Thoracic aorta (tissue), 2 donors: ENCODE measurements around the gene GABBR2. TPM values are rescaled to one million over a fixed set of nuclear protein-coding genes. Genes with fewer than 3 reads are reported as not detected.

ENCODE experiments used
- ATAC-seq: fragments of 150-250 bp; one replicate; pipeline ENCODE4 v1.8.0; 2017; ENCODE audit warnings: low read depth; ENCODE audit not compliant: insufficient number of reproducible peaks, low FRiP score
- DNase-seq: peaks from one replicate; pipeline ENCODE4 v3.0.0-alpha.2; 2020; ENCODE audit warnings: low spot score
- H3K27ac ChIP-seq, 2 donors: fragments of 200-600 bp; sonication (generic); 1 replicate in 1 of 2; 2 replicates in 1 of 2; pipeline ENCODE4 v1.5.1; 2016; ENCODE audit warnings: mild to moderate bottlenecking in 2 of 2, moderate library complexity in 2 of 2
- H3K27me3 ChIP-seq: fragments of 200-600 bp; sonication (generic); replicated peaks from 2 replicates; pipeline ENCODE4 v1.6.0; 2016; ENCODE audit warnings: mild to moderate bottlenecking; ENCODE audit not compliant: insufficient read depth
- H3K36me3 ChIP-seq: fragments of 200-600 bp; sonication (generic); one replicate; pipeline ENCODE4 v1.5.1; 2016
- H3K4me1 ChIP-seq, 2 donors: fragments of 200-600 bp; sonication (generic); 1 replicate in 1 of 2; 2 replicates in 1 of 2; pipeline versions ENCODE4 v1.5.1 to v1.6.0; 2016; ENCODE audit warnings: low read depth in 2 of 2, mild to moderate bottlenecking in 1 of 2; ENCODE audit not compliant: control insufficient read depth in 1 of 2
- H3K4me3 ChIP-seq: fragments of 200-600 bp; sonication (generic); 2 replicates; pipeline ENCODE4 v1.5.1; 2016; ENCODE audit warnings: mild to moderate bottlenecking
- H3K9me3 ChIP-seq: fragments of 200-600 bp; sonication (generic); 2 replicates; pipeline ENCODE4 v1.5.1; 2016
- total RNA-seq, 2 donors: library from RNA; depleted of rRNA; stranded (reverse); fragments of >200 nt; gene quantifications; one replicate each; pipeline versions ENCODE4 v1.1.0 to v1.2.3, GENCODE V29; 2016
- TF ChIP-seq, protein P1 (sequence below): fragments of 200-600 bp; sonication (generic); IDR thresholded peaks from one replicate; pipeline ENCODE4 v1.5.1; 2019; ENCODE audit warnings: antibody characterized with exemption

GABBR2 gene
- total RNA-seq, 2 donors from 2014 or later: not detected

- no peak overlapping the region for H3K4me3 ChIP-seq
- H3K9me3 ChIP-seq: no peaks in the 10 kb centered on the region
- H3K27ac ChIP-seq: no peak overlapping the region
- DNase-seq (no peak), ATAC-seq (no peak)
- no peaks in the 10 kb centered on the region for H3K36me3 ChIP-seq
- TF ChIP-seq, protein P1, sequence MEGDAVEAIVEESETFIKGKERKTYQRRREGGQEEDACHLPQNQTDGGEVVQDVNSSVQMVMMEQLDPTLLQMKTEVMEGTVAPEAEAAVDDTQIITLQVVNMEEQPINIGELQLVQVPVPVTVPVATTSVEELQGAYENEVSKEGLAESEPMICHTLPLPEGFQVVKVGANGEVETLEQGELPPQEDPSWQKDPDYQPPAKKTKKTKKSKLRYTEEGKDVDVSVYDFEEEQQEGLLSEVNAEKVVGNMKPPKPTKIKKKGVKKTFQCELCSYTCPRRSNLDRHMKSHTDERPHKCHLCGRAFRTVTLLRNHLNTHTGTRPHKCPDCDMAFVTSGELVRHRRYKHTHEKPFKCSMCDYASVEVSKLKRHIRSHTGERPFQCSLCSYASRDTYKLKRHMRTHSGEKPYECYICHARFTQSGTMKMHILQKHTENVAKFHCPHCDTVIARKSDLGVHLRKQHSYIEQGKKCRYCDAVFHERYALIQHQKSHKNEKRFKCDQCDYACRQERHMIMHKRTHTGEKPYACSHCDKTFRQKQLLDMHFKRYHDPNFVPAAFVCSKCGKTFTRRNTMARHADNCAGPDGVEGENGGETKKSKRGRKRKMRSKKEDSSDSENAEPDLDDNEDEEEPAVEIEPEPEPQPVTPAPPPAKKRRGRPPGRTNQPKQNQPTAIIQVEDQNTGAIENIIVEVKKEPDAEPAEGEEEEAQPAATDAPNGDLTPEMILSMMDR: no peak
- H3K4me1 ChIP-seq: no peaks in the 10 kb centered on the region
- no peaks in the 10 kb centered on the region for H3K27me3 ChIP-seq
Observed at GRCh38 chr9:98521141-98521540, 187.6 kb downstream of the GABBR2 start.

DNA sequence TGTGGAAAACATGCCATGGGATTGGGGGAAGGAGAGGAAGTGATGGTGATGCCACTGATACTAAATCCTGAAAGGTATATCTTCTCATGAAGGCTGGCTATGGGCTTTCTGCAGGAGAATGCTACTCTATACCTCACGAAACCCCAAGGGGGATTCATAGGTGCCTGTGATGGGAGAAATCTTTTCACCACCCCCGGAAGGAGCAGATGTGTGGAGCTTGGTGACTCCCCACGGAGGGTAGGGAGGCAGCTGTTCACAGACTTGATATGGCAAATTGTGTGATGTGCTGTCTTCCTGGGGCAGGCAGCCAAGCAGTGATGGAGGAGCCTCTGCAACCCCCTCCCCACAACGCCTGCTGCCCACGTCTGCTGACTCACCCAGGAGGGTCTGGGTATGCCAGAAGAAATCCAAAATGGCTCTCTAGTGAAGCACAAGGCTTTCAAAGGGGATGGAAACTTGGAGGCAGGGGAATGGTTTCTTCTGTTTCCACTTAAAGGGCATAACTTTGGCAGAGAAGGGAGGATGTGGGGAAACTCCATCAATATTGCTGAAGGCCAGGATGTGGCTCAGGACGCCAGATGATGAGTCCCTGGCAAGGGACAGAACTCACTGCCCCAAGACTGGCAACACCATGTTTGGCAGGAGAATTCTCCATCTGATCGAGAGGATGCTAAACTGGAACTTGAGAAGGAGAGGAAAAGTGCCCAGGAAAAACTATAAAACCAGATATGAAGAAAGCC is 188.3 kb downstream of the GABBR2 start:
- no peaks in the 10 kb centered on the region for H3K27me3 ChIP-seq
- no peaks in the 10 kb centered on the region for H3K4me1 ChIP-seq
- H3K9me3 ChIP-seq: no peaks in the 10 kb centered on the region
- no peak for ATAC-seq
- no peaks in the 10 kb centered on the region for H3K36me3 ChIP-seq
- TF ChIP-seq, protein P1: no peak
- no peak overlapping the region for H3K27ac ChIP-seq
- no peak for DNase-seq
- no peak overlapping the region for H3K4me3 ChIP-seq

GRCh38 chr9:98519641-98520040 is 189.1 kb downstream of the GABBR2 start:
- H3K27ac ChIP-seq: no peak overlapping the region
- ATAC-seq (no peak), DNase-seq (no peak)
- TF ChIP-seq, protein P1: no peak
- no peaks in the 10 kb centered on the region for H3K27me3 ChIP-seq
- H3K4me1 ChIP-seq: no peaks in the 10 kb centered on the region
- H3K9me3 ChIP-seq: no peaks in the 10 kb centered on the region
- no peak overlapping the region for H3K4me3 ChIP-seq
- no peaks in the 10 kb centered on the region for H3K36me3 ChIP-seq

- no peak overlapping the region for H3K27ac ChIP-seq
- H3K9me3 ChIP-seq: no peaks in the 10 kb centered on the region
- H3K36me3 ChIP-seq: no peaks in the 10 kb centered on the region
- DNase-seq: no peak
- TF ChIP-seq, protein P1: no peak
- H3K27me3 ChIP-seq: no peaks in the 10 kb centered on the region
- no peaks in the 10 kb centered on the region for H3K4me1 ChIP-seq
- no peak for ATAC-seq
- no peak overlapping the region for H3K4me3 ChIP-seq
Observed at GRCh38 chr9:98518556-98518955, 190.2 kb downstream of the GABBR2 start.

GRCh38 chr9:98517761-98518160 is 191.0 kb downstream of the GABBR2 start:
- Histone ChIP-seq H3K36me3 (no peaks in the 10 kb centered on the region), H3K27me3 (no peaks in the 10 kb centered on the region), H3K4me1 (no peaks in the 10 kb centered on the region), H3K9me3 (no peaks in the 10 kb centered on the region), H3K4me3 (no peak overlapping the region), H3K27ac (no peak overlapping the region)
- TF ChIP-seq, protein P1: no peak
- ATAC-seq (no peak), DNase-seq (no peak)
